Panc1 (cell line): ENCODE measurements around the gene SRRM4. TPM values are rescaled to one million over a fixed set of nuclear protein-coding genes. Genes with fewer than 3 reads are reported as not detected.

Source experiments
- ATAC-seq: fragments of 200-7000 bp; cut with Tn5 transposase; 2 replicates; pipeline ENCODE4 v1.9.1; 2020; ENCODE audit warnings: mild to moderate bottlenecking, moderate library complexity
- BruUV-seq: library from RNA; stranded (reverse); fragments of 400-500 nt; replicated peaks from 2 replicates; lab custom pipeline; 2021; lab: Mats Ljungman, UMichigan
- CTCF ChIA-PET: fragments of 300-600 bp; sonication (Branson Sonifier 250); formaldehyde crosslinking; loops from one replicate; lab custom pipeline; 2022; ENCODE audit warnings: antibody characterized with exemption; lab: Charles Lee
- POLR2A ChIA-PET: fragments of 300-600 bp; sonication (Branson Sonifier 250); formaldehyde crosslinking; loops from one replicate; lab custom pipeline; 2022; ENCODE audit warnings: antibody characterized with exemption; lab: Charles Lee
- DNase-seq: peaks from one replicate; pipeline ENCODE4 v3.0.0-alpha.2; 2010; ENCODE audit warnings: low read depth, low spot score
- H3K27ac ChIP-seq: 2 replicates; pipeline ENCODE4 v1.5.1; 2011; ENCODE audit warnings: mild to moderate bottlenecking, low read length, inconsistent platforms
- H3K27me3 ChIP-seq: fragments of 200-500 bp; sonication (Bioruptor generic); 2 replicates; pipeline ENCODE4 v1.6.0; 2014; ENCODE audit warnings: low read length, inconsistent platforms; ENCODE audit not compliant: control insufficient read depth, insufficient read depth
- H3K36me3 ChIP-seq: fragments of 200-500 bp; sonication (Bioruptor generic); 2 replicates; pipeline ENCODE4 v1.5.1; 2014; ENCODE audit warnings: inconsistent platforms, mild to moderate bottlenecking, low read length, moderate library complexity; ENCODE audit not compliant: control insufficient read depth, insufficient read depth
- H3K4me1 ChIP-seq: 2 replicates; pipeline ENCODE4 v1.5.1; 2011; ENCODE audit warnings: inconsistent platforms, mild to moderate bottlenecking, low read length, moderate library complexity; ENCODE audit not compliant: control insufficient read depth, insufficient read depth
- H3K4me3 ChIP-seq, 2 experiments: 2 replicates each; pipeline ENCODE4 v1.5.1; 2011 to 2012; ENCODE audit warnings: low read depth in 2 of 2, low read length in 2 of 2, mild to moderate bottlenecking in 2 of 2, inconsistent platforms in 1 of 2, moderate library complexity in 1 of 2
- H3K9me3 ChIP-seq: fragments of 200-500 bp; sonication (Bioruptor generic); 2 replicates; pipeline ENCODE4 v1.5.1; 2014; ENCODE audit warnings: low read depth, mild to moderate bottlenecking, inconsistent platforms, low read length, moderate library complexity; ENCODE audit not compliant: control insufficient read depth, insufficient read depth
- CTCF ChIP-seq: fragments of 450-650 bp; IDR thresholded peaks from 2 replicates; pipeline ENCODE4 v1.5.1; 2017; ENCODE audit warnings: mild to moderate bottlenecking
- POLR2AphosphoS5 ChIP-seq: IDR thresholded peaks from 2 replicates; pipeline ENCODE4 v1.6.1; 2012; ENCODE audit warnings: mild to moderate bottlenecking, low read depth, low read length, moderate library complexity
- SIN3A ChIP-seq: IDR thresholded peaks from 2 replicates; pipeline ENCODE4 v1.6.1; 2012; ENCODE audit warnings: low read depth, mild to moderate bottlenecking, low read length, moderate library complexity, borderline replicate concordance; ENCODE audit not compliant: insufficient read depth
- TCF7L2 ChIP-seq: IDR thresholded peaks from 2 replicates; pipeline ENCODE4 v1.6.1; 2011; ENCODE audit warnings: mild to moderate bottlenecking, low read depth, low read length, inconsistent platforms
- in situ Hi-C: cut with HindIII; loops from 2 replicates; pipeline ENCODE4 v1.10.0; 2016; ENCODE audit warnings: low sequenced_read_pairs, low pct_unique_long_range_greater_than_20kb
- intact Hi-C: fragments of 100-400 bp; cut with micrococcal nuclease; formaldehyde crosslinking; loops from one replicate; pipeline ENCODE4 v1.10.0; 2022; ENCODE audit not compliant: unreplicated experiment
- total RNA-seq: library from RNA; stranded (reverse); gene quantifications from one replicate; pipeline ENCODE4 v1.2.1, GENCODE V29; 2021; ENCODE audit not compliant: unreplicated experiment
- TF ChIP-seq, protein P1 (sequence below), 2 experiments: IDR thresholded peaks; 2 replicates each; pipeline ENCODE4 v1.6.1; 2011 to 2012; ENCODE audit warnings: low read depth in 2 of 2, control low read depth in 1 of 2, low read length in 1 of 2, mild to moderate bottlenecking in 1 of 2, moderate library complexity in 1 of 2; ENCODE audit not compliant: insufficient read depth in 1 of 2

The SRRM4 gene
- total RNA-seq, 1 experiment from 2014 or later: not detected

GRCh38 chr12:119090865-119091264 is 109.5 kb downstream of the SRRM4 start:
- intact Hi-C loops: no loop called here
- H3K36me3 ChIP-seq: no peaks in the 10 kb centered on the region
- ATAC-seq (no peak), DNase-seq (no peak)
- H3K27me3 ChIP-seq: no peaks in the 10 kb centered on the region; the same call in 1 of the 2 replicates
- no peak for TF ChIP-seq CTCF
- TF ChIP-seq, protein P1, sequence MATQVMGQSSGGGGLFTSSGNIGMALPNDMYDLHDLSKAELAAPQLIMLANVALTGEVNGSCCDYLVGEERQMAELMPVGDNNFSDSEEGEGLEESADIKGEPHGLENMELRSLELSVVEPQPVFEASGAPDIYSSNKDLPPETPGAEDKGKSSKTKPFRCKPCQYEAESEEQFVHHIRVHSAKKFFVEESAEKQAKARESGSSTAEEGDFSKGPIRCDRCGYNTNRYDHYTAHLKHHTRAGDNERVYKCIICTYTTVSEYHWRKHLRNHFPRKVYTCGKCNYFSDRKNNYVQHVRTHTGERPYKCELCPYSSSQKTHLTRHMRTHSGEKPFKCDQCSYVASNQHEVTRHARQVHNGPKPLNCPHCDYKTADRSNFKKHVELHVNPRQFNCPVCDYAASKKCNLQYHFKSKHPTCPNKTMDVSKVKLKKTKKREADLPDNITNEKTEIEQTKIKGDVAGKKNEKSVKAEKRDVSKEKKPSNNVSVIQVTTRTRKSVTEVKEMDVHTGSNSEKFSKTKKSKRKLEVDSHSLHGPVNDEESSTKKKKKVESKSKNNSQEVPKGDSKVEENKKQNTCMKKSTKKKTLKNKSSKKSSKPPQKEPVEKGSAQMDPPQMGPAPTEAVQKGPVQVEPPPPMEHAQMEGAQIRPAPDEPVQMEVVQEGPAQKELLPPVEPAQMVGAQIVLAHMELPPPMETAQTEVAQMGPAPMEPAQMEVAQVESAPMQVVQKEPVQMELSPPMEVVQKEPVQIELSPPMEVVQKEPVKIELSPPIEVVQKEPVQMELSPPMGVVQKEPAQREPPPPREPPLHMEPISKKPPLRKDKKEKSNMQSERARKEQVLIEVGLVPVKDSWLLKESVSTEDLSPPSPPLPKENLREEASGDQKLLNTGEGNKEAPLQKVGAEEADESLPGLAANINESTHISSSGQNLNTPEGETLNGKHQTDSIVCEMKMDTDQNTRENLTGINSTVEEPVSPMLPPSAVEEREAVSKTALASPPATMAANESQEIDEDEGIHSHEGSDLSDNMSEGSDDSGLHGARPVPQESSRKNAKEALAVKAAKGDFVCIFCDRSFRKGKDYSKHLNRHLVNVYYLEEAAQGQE (IDR thresholded peaks at IDR 0.05; ENCODE audit: insufficient read depth in 1 of 2, low read depth in 2 of 2, low read length in 1 of 2): no peak
- TF ChIP-seq TCF7L2: no peak
- TF ChIP-seq POLR2AphosphoS5: no peak
- TF ChIP-seq SIN3A: no peak
- no TSS peak for BruUV-seq
- no peaks in the 10 kb centered on the region for H3K4me1 ChIP-seq
- H3K4me3 ChIP-seq: no peak overlapping the region
- ChIA-PET CTCF (no interaction called here), POLR2A (no interaction called here)
- H3K9me3 ChIP-seq: no peaks in the 10 kb centered on the region
- in situ Hi-C loops: no loop called here
- H3K27ac ChIP-seq: no peak overlapping the region

- no peaks in the 10 kb centered on the region for H3K9me3 ChIP-seq
- intact Hi-C loops (no loop called here), in situ Hi-C loops (no loop called here)
- no peak for TF ChIP-seq SIN3A
- TF ChIP-seq CTCF: no peak
- TF ChIP-seq, protein P1 (IDR thresholded peaks at IDR 0.05; ENCODE audit: insufficient read depth in 1 of 2, low read depth in 2 of 2, low read length in 1 of 2): no peak
- no peak for TF ChIP-seq TCF7L2
- TF ChIP-seq POLR2AphosphoS5: no peak
- no peak overlapping the region for H3K4me3 ChIP-seq
- no peaks in the 10 kb centered on the region for H3K36me3 ChIP-seq
- ChIA-PET POLR2A (no interaction called here), CTCF (interaction anchor here (0.5 kb wide), 1 partner anchor 690 kb away, joined by 3 read pairs; no protein-coding TSS in a partner anchor)
- no peak overlapping the region for H3K27ac ChIP-seq
- DNase-seq (no peak), ATAC-seq (no peak)
- H3K27me3 ChIP-seq: peaks cover under 1% of the 10 kb centered on the region
- no TSS peak for BruUV-seq
- no peaks in the 10 kb centered on the region for H3K4me1 ChIP-seq
These were observed 115.3 kb downstream of the SRRM4 start for GRCh38 chr12:119096429-119097202.
